Lung (tissue), 12 donors: ENCODE measurements around the gene ANKRD11. TPM values are rescaled to one million over a fixed set of nuclear protein-coding genes. Genes with fewer than 3 reads are reported as not detected.

Source experiments
- ATAC-seq: fragments of 200-7000 bp; cut with Tn5 transposase; one replicate; pipeline ENCODE4 v1.9.1; 2020; ENCODE audit warnings: moderate number of reproducible peaks; ENCODE audit not compliant: insufficient read depth, low FRiP score
- DNase-seq, 3 donors: peaks; one replicate each; pipeline ENCODE4 v3.0.0-alpha.2; 2013 to 2017
- H3K27ac ChIP-seq, 2 donors: one replicate each; pipeline ENCODE4 v1.5.1; 2013; ENCODE audit warnings: mild to moderate bottlenecking in 2 of 2, moderate library complexity in 2 of 2, control low read depth in 1 of 2, inconsistent platforms in 1 of 2, low read depth in 1 of 2, low read length in 1 of 2
- H3K27me3 ChIP-seq, 3 donors: one replicate each; pipeline ENCODE4 v1.5.1; 2013; ENCODE audit warnings: low read length in 2 of 3; ENCODE audit not compliant: control insufficient read depth in 3 of 3, insufficient read depth in 3 of 3
- H3K36me3 ChIP-seq, 4 donors: one replicate each; pipeline ENCODE4 v1.5.1; 2013; ENCODE audit warnings: low read length in 4 of 4, mild to moderate bottlenecking in 1 of 4, moderate library complexity in 1 of 4; ENCODE audit not compliant: control insufficient read depth in 4 of 4, insufficient read depth in 4 of 4
- H3K4me1 ChIP-seq, 5 donors: one replicate each; pipeline ENCODE4 v1.5.1; 2013; ENCODE audit warnings: low read length in 5 of 5, mild to moderate bottlenecking in 2 of 5, moderate library complexity in 1 of 5; ENCODE audit not compliant: control insufficient read depth in 5 of 5, insufficient read depth in 5 of 5
- H3K4me3 ChIP-seq: one replicate; pipeline ENCODE4 v1.5.1; 2013; ENCODE audit warnings: mild to moderate bottlenecking, control low read depth, moderate library complexity
- H3K9ac ChIP-seq, 2 donors: one replicate each; pipeline ENCODE4 v1.5.1; 2013; ENCODE audit warnings: low read length in 2 of 2, control low read depth in 1 of 2; ENCODE audit not compliant: insufficient read depth in 1 of 2
- H3K9me3 ChIP-seq, 4 donors: one replicate each; pipeline ENCODE4 v1.5.1; 2013; ENCODE audit warnings: low read length in 3 of 4, mild to moderate bottlenecking in 1 of 4, moderate library complexity in 1 of 4; ENCODE audit not compliant: control insufficient read depth in 4 of 4, insufficient read depth in 3 of 4
- CTCF ChIP-seq: IDR thresholded peaks from 2 replicates; pipeline ENCODE4 v1.5.1; 2012; ENCODE audit warnings: mild to moderate bottlenecking; ENCODE audit errors: control extremely low read depth, extremely low read depth
- WGBS, 2 donors: extraction: QIAGEN DNeasy Blood & Tissue Kit; methylation state at CpG; one replicate each; pipeline ENCODE4 v1.1.7; 2013; 5-methylcytosine and 5-hydroxymethylcytosine counted together
- polyA plus RNA-seq, 2 donors: library from polyadenylated mRNA; stranded (reverse); fragments of 200-250 nt; gene quantifications; one replicate each; pipeline ENCODE4 v1.2.1, GENCODE V29; 2013
- total RNA-seq, 2 donors: library from RNA; depleted of rRNA in 1 of 2; stranded (reverse); fragments of >200 nt in 1 of 2; gene quantifications; one replicate each; pipeline ENCODE4 v1.2.1, GENCODE V29; 2014 to 2021
- donor health status: control.
- donor health status: control.
- donor health status: Bipolar disorder and iron deficiency.
- donor health status: healthy.
- donor health status: DM: yes; HTN: yes; CAD: no.

The ANKRD11 gene
- total and polyA plus RNA-seq, 4 donors = 58.5 to 162 (median 89.5) TPM

- H3K4me1 ChIP-seq = peaks cover 0 to 54% (median 11%) of the 10 kb centered on the region in 5 donors
- peak in 1 of 3 donors; percentile 54 for DNase-seq
- no peaks in the 10 kb centered on the region for H3K9me3 ChIP-seq
- H3K27me3 ChIP-seq = no peaks in the 10 kb centered on the region
- ATAC-seq = peak; percentile 17
- no peak overlapping the region for H3K9ac ChIP-seq
- peaks cover 0 to 10% (median 0%) of the 10 kb centered on the region in 4 donors for H3K36me3 ChIP-seq
- WGBS, 2 donors = 24 to 39% methylated on average over 20 of the region's 20 CpGs
- peak overlapping the region; percentile 58 to 87 for H3K27ac ChIP-seq
- no peak overlapping the region for H3K4me3 ChIP-seq
- no peak for TF ChIP-seq CTCF
These were observed 174.4 kb downstream of the ANKRD11 start for GRCh38 chr16:89315791-89316581.

GRCh38 chr16:89315271-89315670 is 175.1 kb downstream of the ANKRD11 start:
- ATAC-seq (no peak), DNase-seq (no peak)
- Histone ChIP-seq H3K4me1 (peaks cover 0 to 47% (median 11%) of the 10 kb centered on the region in 5 donors), H3K9me3 (no peaks in the 10 kb centered on the region), H3K4me3 (no peak overlapping the region), H3K27me3 (no peaks in the 10 kb centered on the region), H3K27ac (peak overlapping the region; percentile 58 to 87), H3K9ac (no peak overlapping the region), H3K36me3 (peaks cover 0 to 10% (median 3%) of the 10 kb centered on the region in 4 donors)
- WGBS, 2 donors = 79 to 83% methylated on average over 19 of the region's 19 CpGs
- no peak for TF ChIP-seq CTCF

GRCh38 chr16:89314854-89315253 is 175.5 kb downstream of the ANKRD11 start:
- DNase-seq (no peak), ATAC-seq (no peak)
- H3K36me3 ChIP-seq = peaks cover 0 to 10% (median 4%) of the 10 kb centered on the region in 4 donors
- H3K4me1 ChIP-seq = peaks cover 0 to 44% (median 9%) of the 10 kb centered on the region in 5 donors
- 82 to 83% methylated on average over 8 of the region's 8 CpGs for WGBS, 2 donors
- no peak overlapping the region for H3K4me3 ChIP-seq
- H3K9me3 ChIP-seq = no peaks in the 10 kb centered on the region
- TF ChIP-seq CTCF = no peak
- H3K9ac ChIP-seq = no peak overlapping the region
- peak overlapping the region in 1 of 2 donors; percentile 87 for H3K27ac ChIP-seq
- no peaks in the 10 kb centered on the region for H3K27me3 ChIP-seq
